K562 (cell line): ENCODE data around the gene BRAF. TPM values are rescaled to one million over a fixed set of nuclear protein-coding genes. Genes with fewer than 3 reads are reported as not detected.

ENCODE experiments used
- CREM ChIP-seq: IDR thresholded peaks from 2 replicates; pipeline ENCODE4 v1.6.1; 2014; ENCODE audit warnings: antibody characterized with exemption, low read depth
- EP300 ChIP-seq: IDR thresholded peaks from 2 replicates; pipeline ENCODE4 v1.6.1; 2012; ENCODE audit warnings: low read length, improper control_type of control experiment
- GTF2F1 ChIP-seq: IDR thresholded peaks from 2 replicates; pipeline ENCODE4 v1.6.1; 2011; ENCODE audit warnings: low read depth, low read length, improper control_type of control experiment
- HNRNPK ChIP-seq: fragments of 200-400 bp; formaldehyde crosslinking; IDR thresholded peaks from one replicate; pipeline ENCODE4 v1.6.1; 2018; ENCODE audit warnings: mild to moderate bottlenecking, low read depth, low read length; ENCODE audit not compliant: poor library complexity, severe bottlenecking
- MAFG ChIP-seq: fragments of 450-650 bp; conservative IDR thresholded peaks from 2 replicates; pipeline ENCODE4 v1.6.1; 2016; ENCODE audit warnings: missing genetic modification characterization, missing compliant biosample characterization
- NR1H2 ChIP-seq: sonication (generic); formaldehyde crosslinking; IDR thresholded peaks from 2 replicates; pipeline ENCODE4 v1.4.0; 2020; ENCODE audit warnings: mild to moderate bottlenecking, missing genetic modification reagents
- PRDM10 ChIP-seq: fragments of 450-650 bp; IDR thresholded peaks from 2 replicates; pipeline ENCODE4 v1.6.1; 2018; ENCODE audit not compliant: partially characterized antibody
- ZBTB33 ChIP-seq: sonication (generic); formaldehyde crosslinking; IDR thresholded peaks from 2 replicates; pipeline ENCODE4 v1.8.1; 2023; ENCODE audit warnings: mild to moderate bottlenecking, missing genetic modification reagents
- ZNF57 ChIP-seq: fragments of 450-650 bp; formaldehyde crosslinking; IDR thresholded peaks from 2 replicates; pipeline ENCODE4 v1.4.0; 2020; ENCODE audit warnings: mild to moderate bottlenecking, moderate library complexity
- polyA plus RNA-seq, 8 experiments: library from polyadenylated mRNA; depleted of rRNA in 4 of 8; stranded (reverse) in 5 of 8; unstranded in 3 of 8; fragments of >200 nt; fragmentation: Nextera tagmentation in 2 of 8; fragmentation: Illumina TruSeq in 1 of 8; extraction: Ambion mirVana in 2 of 8; extraction: Trizol in 1 of 8; gene quantifications; 2 replicates each; pipeline versions ENCODE4 v1.2.1 to v1.2.3, GENCODE V29; 2011 to 2014; ENCODE audit warnings: inconsistent platforms in 1 of 8, missing spikeins in 1 of 8
- total RNA-seq, 7 experiments: library from RNA; depleted of rRNA in 6 of 7; stranded (reverse); fragments of >200 nt in 6 of 7; fragmentation: Illumina TruSeq in 2 of 7; extraction: Trizol in 2 of 7; gene quantifications; 2 replicates each; pipeline versions ENCODE4 v1.2.1 to v1.2.3, GENCODE V29; 2011 to 2021; ENCODE audit warnings: low replicate concordance in 1 of 7
- TF ChIP-seq, protein P1 (sequence below): IDR thresholded peaks from 2 replicates; pipeline ENCODE4 v1.6.1; 2012; ENCODE audit warnings: low read depth, low read length, improper control_type of control experiment, borderline replicate concordance
- TF ChIP-seq, protein P2 (sequence below): sonication (generic); formaldehyde crosslinking; IDR thresholded peaks from 2 replicates; pipeline ENCODE4 v1.8.1; 2022; ENCODE audit warnings: missing genetic modification reagents
- TF ChIP-seq, protein P3 (sequence below): IDR thresholded peaks from 3 replicates; pipeline ENCODE4 v1.6.1; 2011; ENCODE audit warnings: borderline replicate concordance, mild to moderate bottlenecking, moderate library complexity; ENCODE audit not compliant: insufficient read length; ENCODE audit errors: extremely low read depth

Gene BRAF
- total and polyA plus RNA-seq, 9 of the 15 experiments (the other 6 are each of a cell fraction or from before 2014, with no cell fraction given) = 3.6 to 38.3 (median 21.9) TPM

DNA sequence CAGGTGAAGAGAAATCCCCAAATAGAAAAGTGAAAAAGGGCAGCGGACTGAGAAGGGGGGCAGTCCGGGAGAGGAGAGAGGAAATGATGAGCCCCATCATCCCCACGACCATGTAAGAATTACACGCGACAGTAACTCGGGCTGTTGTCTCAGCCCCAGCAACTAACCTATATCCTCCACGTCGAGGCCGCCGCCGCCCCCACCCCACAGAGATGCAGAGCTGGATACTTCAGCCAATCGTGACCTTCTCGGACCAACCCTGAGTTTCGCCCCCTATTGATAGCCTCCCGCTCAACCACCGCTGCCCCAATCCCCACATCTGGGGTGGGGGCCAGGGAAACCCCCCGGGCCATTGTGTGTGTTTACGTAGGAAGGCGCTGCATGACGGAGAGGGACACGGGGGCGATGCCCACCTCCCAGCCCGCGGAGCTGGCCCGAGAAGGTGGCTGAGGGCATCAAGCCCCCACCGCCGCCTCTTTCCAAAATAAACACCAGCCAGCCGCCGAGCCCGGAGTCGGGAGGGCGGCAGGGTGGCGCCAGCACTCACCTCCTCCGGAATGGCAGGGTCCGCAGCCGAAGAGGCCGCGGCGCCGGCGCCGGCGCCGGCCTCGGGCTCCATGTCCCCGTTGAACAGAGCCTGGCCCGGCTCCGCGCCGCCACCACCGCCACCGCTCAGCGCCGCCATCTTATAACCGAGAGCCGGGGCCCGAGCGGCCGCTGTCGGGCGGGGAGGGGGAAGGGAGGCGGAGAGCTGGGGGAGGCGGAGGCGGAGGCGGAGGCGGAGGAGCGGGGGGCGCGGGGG lies 509 bp downstream of the BRAF start (continued):
- no peak for TF ChIP-seq ZNF57 (CRISPR knock-in tag)
- TF ChIP-seq, protein P1, sequence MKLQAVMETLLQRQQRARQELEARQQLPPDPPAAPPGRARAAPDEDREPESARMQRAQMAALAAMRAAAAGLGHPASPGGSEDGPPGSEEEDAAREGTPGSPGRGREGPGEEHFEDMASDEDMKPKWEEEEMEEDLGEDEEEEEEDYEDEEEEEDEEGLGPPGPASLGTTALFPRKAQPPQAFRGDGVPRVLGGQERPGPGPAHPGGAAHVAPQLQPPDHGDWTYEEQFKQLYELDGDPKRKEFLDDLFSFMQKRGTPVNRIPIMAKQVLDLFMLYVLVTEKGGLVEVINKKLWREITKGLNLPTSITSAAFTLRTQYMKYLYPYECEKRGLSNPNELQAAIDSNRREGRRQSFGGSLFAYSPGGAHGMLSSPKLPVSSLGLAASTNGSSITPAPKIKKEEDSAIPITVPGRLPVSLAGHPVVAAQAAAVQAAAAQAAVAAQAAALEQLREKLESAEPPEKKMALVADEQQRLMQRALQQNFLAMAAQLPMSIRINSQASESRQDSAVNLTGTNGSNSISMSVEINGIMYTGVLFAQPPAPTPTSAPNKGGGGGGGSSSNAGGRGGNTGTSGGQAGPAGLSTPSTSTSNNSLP = peak; percentile 22; the same call in 1 of the 2 replicates
- no peak for TF ChIP-seq EP300
- TF ChIP-seq, protein P2, sequence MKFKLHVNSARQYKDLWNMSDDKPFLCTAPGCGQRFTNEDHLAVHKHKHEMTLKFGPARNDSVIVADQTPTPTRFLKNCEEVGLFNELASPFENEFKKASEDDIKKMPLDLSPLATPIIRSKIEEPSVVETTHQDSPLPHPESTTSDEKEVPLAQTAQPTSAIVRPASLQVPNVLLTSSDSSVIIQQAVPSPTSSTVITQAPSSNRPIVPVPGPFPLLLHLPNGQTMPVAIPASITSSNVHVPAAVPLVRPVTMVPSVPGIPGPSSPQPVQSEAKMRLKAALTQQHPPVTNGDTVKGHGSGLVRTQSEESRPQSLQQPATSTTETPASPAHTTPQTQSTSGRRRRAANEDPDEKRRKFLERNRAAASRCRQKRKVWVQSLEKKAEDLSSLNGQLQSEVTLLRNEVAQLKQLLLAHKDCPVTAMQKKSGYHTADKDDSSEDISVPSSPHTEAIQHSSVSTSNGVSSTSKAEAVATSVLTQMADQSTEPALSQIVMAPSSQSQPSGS = no peak; the same call in 1 of the 2 replicates
- TF ChIP-seq, protein P3, sequence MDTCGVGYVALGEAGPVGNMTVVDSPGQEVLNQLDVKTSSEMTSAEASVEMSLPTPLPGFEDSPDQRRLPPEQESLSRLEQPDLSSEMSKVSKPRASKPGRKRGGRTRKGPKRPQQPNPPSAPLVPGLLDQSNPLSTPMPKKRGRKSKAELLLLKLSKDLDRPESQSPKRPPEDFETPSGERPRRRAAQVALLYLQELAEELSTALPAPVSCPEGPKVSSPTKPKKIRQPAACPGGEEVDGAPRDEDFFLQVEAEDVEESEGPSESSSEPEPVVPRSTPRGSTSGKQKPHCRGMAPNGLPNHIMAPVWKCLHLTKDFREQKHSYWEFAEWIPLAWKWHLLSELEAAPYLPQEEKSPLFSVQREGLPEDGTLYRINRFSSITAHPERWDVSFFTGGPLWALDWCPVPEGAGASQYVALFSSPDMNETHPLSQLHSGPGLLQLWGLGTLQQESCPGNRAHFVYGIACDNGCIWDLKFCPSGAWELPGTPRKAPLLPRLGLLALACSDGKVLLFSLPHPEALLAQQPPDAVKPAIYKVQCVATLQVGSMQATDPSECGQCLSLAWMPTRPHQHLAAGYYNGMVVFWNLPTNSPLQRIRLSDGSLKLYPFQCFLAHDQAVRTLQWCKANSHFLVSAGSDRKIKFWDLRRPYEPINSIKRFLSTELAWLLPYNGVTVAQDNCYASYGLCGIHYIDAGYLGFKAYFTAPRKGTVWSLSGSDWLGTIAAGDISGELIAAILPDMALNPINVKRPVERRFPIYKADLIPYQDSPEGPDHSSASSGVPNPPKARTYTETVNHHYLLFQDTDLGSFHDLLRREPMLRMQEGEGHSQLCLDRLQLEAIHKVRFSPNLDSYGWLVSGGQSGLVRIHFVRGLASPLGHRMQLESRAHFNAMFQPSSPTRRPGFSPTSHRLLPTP = no peak
- TF ChIP-seq HNRNPK = no peak
- peak; percentile 54; the same call in 1 of the 2 replicates for TF ChIP-seq ZBTB33
- TF ChIP-seq MAFG (tag) = no peak
- TF ChIP-seq NR1H2 (CRISPR knock-in tag) = no peak
- no peak for TF ChIP-seq GTF2F1
- peak; percentile 77 for TF ChIP-seq CREM
- peak; percentile 64 for TF ChIP-seq PRDM10
